GM18502 (cell line): ENCODE data around the gene ASPHD2.
A peak's percentile ranks its signal among the peaks of the same experiment; 100 is the strongest.
"Not testable (repeated sequence)": the region's sequence is repeated elsewhere in the genome, so short reads cannot be mapped to it uniquely, and the experiment has no call there.

Source experiments
- ATAC-seq: cut with Tn5 transposase; IDR thresholded peaks from one replicate; pipeline ENCODE4 v1.9.1; 2021; ENCODE audit warnings: mild to moderate bottlenecking; ENCODE audit not compliant: unreplicated experiment, poor library complexity

ASPHD2 gene

GRCh38 chr22:26416256-26416655 is 12.8 kb upstream of the ASPHD2 start:
- ATAC-seq = no peak

- no peak for ATAC-seq
These were observed 12.3 kb upstream of the ASPHD2 start for GRCh38 chr22:26416670-26417276.

- no peak for ATAC-seq
These were observed 11.7 kb upstream of the ASPHD2 start for GRCh38 chr22:26417406-26417805.

GRCh38 chr22:26418620-26419019 is 10.4 kb upstream of the ASPHD2 start:
- no peak for ATAC-seq

- no peak for ATAC-seq
These were observed 2.1 kb upstream of the ASPHD2 start for GRCh38 chr22:26426924-26427323.

GRCh38 chr22:26429458-26430286 is 612 bp downstream of the ASPHD2 start:
- ATAC-seq = peak; percentile 23

- no peak for ATAC-seq
These were observed 1.5 kb downstream of the ASPHD2 start for GRCh38 chr22:26430600-26430999.

GRCh38 chr22:26431261-26431995 is 2.4 kb downstream of the ASPHD2 start:
- no peak for ATAC-seq

GRCh38 chr22:26432619-26433311 is 3.7 kb downstream of the ASPHD2 start:
- no peak for ATAC-seq

GRCh38 chr22:26433805-26434204 is 4.7 kb downstream of the ASPHD2 start:
- no peak for ATAC-seq

- no peak for ATAC-seq
These were observed 6.5 kb downstream of the ASPHD2 start for GRCh38 chr22:26435327-26436093.

- ATAC-seq = no peak
These were observed 7.9 kb downstream of the ASPHD2 start for GRCh38 chr22:26436903-26437515.

GRCh38 chr22:26437694-26438392 is 8.8 kb downstream of the ASPHD2 start:
- no peak for ATAC-seq

- not testable (repeated sequence) for ATAC-seq
These were observed 9.7 kb downstream of the ASPHD2 start for GRCh38 chr22:26438776-26439175.

GRCh38 chr22:26439559-26439958 is 10.5 kb downstream of the ASPHD2 start:
- no peak for ATAC-seq

GRCh38 chr22:26442086-26442756 is 13.2 kb downstream of the ASPHD2 start:
- ATAC-seq = no peak

- no peak for ATAC-seq
These were observed 15.0 kb downstream of the ASPHD2 start for GRCh38 chr22:26443901-26444690.

GRCh38 chr22:26444777-26445176 is 15.7 kb downstream of the ASPHD2 start:
- ATAC-seq = no peak
